ENCODE measurements around the gene TRAF2. TPM values are rescaled to one million over a fixed set of nuclear protein-coding genes. Genes with fewer than 3 reads are reported as not detected.
"Not testable (repeated sequence)": the region's sequence is repeated elsewhere in the genome, so short reads cannot be mapped to it uniquely, and the experiment has no call there.

Gene TRAF2
- total RNA-seq, 1 experiment from 2014 or later: 18.5 TPM

- no peak for DNase-seq (ENCODE audit: low read depth)
Measured at GRCh38 chr9:136857581-136858412, 28.5 kb upstream of the TRAF2 start.

- no peak for DNase-seq (ENCODE audit: low read depth)
Measured at GRCh38 chr9:136858452-136858843, 27.9 kb upstream of the TRAF2 start.

DNA sequence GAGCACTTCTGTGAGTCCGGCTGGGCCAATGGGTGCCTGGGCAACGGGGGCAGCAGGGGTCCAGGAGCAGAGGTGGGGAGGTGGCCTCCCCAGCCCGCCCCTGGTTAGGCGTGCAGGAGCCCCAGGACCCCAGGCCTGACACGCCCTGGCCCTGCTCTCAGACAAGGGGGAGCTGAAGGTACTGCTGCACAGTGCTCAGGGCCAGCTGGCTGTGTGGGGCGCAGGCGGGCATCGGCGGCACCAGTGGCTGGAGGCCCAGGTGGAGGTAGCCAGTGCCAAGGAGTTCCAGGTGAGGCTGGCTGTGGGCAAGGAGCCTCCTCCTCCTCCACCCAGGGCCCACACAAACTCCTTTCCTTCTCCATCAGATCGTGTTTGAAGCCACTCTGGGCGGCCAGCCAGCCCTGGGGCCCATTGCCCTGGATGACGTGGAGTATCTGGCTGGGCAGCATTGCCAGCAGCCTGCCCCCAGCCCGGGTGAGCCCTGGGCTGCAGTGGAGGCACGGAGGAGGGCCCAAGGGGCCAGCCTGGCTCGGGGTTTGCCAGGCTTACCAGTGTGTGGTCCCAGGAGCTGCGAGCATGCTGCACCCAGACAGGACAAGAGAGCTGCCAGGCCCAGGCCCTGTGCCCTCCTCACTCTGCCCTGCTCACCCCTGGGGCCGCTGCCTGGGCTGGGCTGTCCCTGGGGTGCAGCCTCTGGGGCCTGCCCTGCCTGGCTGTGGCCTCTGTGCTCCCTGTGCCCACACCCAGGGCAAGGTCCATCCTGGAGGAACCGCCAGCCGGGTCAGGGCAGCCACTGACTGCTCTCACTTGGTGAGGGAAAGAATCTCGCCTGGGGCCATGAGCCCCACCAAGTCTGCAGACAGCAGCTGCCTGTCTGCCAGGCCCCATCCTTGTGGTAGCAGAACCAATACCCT is 27.2 kb upstream of the TRAF2 start:
- DNase-seq (ENCODE audit: low read depth): no peak

DNA sequence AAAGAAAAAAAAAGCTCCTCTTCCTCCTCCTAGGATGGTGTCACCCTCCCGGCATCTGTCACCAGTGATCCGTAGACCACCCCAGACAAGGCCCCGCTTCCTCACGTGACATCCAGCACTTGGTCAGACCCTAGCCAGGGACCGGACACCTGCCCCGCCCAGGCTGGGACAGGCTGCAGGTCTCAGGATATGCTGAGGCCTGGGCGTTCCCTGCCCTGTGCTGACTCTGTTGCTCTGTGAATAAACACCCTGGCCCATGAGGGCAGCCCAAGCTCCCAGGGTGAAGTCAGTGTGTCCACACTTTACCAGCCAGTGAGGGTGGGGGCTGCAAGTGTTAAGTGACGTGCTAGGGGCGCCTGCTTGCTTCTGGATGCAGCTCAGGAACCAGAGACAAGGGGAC is 25.8 kb upstream of the TRAF2 start:
- DNase-seq (ENCODE audit: low read depth): no peak

GRCh38 chr9:136860933-136861873 is 25.1 kb upstream of the TRAF2 start:
- no peak for DNase-seq (ENCODE audit: low read depth)

GRCh38 chr9:136861874-136862457 is 24.4 kb upstream of the TRAF2 start:
- no peak for DNase-seq (ENCODE audit: low read depth)

- no peak for DNase-seq (ENCODE audit: low read depth)
Measured at GRCh38 chr9:136862849-136863622, 23.3 kb upstream of the TRAF2 start.

- no peak for DNase-seq (ENCODE audit: low read depth)
Measured at GRCh38 chr9:136863623-136864273, 22.6 kb upstream of the TRAF2 start.

GRCh38 chr9:136865041-136865767 is 21.1 kb upstream of the TRAF2 start:
- DNase-seq (ENCODE audit: low read depth): no peak

GRCh38 chr9:136865768-136866103 is 20.6 kb upstream of the TRAF2 start:
- DNase-seq (ENCODE audit: low read depth): no peak

- not testable (repeated sequence) for DNase-seq (ENCODE audit: low read depth)
Measured at GRCh38 chr9:136866898-136867421, 19.4 kb upstream of the TRAF2 start.

GRCh38 chr9:136867480-136867879 is 18.8 kb upstream of the TRAF2 start:
- no peak for DNase-seq (ENCODE audit: low read depth)

DNA sequence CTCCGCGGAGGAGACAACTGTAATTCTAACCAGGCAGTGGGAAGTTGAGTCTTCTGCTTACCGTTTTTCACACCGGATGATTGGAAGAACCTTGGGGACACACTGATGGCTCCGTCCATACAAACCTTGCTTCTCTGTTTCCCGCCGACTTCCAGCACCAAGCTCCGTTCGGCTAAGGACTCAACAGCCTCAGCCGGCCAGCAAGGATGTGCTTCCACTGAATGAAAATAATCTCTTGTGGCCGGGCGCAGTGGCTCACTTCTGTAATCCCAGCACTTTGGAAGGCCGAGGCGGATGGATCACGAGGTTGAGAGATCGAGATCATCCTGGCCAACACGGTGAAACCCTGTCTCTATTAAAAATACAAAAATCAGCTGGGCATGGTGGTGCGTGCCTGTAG is 18.4 kb upstream of the TRAF2 start:
- DNase-seq (ENCODE audit: low read depth): no peak

- DNase-seq (ENCODE audit: low read depth): no peak
Measured at GRCh38 chr9:136868644-136869043, 17.7 kb upstream of the TRAF2 start.

DNA sequence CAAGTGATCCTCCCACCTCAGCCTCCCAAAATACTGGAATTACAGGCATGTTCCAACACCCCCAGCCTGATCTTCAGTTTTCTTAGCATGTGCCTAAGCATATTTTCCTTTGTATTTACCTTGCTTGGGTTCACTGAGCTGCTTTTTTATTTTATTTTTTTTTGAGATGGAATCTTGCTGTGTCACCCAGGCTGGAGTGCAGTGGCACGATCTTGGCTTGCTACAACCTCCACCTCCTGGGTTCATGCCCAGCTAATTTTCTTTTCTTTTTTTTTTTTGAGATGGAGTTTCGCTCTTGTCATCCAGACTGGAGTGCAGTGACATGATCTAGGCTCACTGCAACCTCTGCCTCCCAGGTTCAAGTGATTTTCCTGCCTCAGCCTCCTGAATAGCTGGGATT is 16.7 kb upstream of the TRAF2 start:
- DNase-seq (ENCODE audit: low read depth): not testable (repeated sequence)

- DNase-seq (ENCODE audit: low read depth): no peak
Measured at GRCh38 chr9:136875155-136875554, 11.2 kb upstream of the TRAF2 start.

DNA sequence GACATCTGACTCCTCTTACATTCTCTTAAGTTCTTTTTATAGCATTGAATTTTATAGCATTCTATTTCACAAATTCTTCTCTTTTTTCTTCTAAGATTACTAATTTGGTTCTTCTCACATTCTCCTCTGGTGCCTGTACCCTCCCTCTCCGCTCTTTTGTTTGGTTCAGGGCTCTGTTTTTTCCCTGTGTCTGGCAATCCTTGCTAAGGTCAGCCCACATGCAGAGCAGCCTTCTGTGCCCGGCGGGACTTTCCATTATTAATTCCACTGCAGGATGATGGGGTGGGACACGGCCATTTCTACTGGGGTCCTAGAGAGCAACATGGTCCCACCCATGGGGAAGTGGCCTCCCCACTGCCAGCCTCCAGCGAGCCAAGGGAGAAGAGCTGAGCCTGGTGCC is 9.8 kb upstream of the TRAF2 start:
- DNase-seq (ENCODE audit: low read depth): no peak

DNA sequence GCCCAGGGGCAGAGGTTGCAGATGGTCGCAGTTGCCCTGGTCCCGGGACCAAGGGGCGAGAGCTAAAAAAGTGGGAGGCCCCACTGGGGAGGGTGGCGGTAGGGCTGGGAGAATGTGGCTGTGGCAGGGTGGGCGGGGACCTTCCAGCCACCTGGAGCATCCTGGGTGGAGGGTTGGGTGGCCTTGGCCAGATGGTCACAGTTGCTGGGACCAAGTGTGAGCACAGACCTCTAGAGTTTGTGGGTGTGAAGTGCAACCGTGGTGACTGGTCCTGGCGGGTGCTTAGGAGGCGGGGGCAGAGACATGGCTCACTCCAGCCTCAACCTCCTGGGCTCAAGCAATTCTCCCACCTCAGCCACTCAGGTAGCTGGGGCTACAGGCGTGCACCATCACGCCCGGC is 5.7 kb upstream of the TRAF2 start:
- no peak for DNase-seq (ENCODE audit: low read depth)

DNA sequence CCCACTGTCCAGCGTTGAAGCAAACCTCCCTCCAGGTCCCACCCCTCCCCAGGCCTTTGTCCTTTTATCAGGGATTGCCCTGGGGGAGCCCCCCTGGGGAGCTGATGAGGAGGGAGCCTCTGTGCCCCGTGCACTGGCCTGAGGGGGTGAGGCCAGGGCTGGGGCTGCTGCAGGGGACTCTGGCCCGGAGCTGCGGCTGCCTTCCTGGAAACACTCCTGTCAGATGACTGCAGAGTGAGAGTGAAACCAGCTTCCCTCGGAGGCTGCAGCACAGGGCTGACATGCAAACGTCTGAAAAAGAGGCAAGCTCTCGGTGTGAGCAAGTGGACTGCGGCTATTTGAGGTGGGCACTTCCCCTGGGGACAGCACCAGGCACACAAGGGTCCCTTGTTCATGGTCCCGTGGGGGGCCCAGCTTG is 4.6 kb upstream of the TRAF2 start:
- peak; percentile 35 for DNase-seq (ENCODE audit: low read depth)
